NCI-H1092 (cell line): ENCODE results near the gene ELMO1.

Experiments used
- DNase-seq: peaks from one replicate; lab custom pipeline; 2025; lab: John Stamatoyannopoulos, UW

The ELMO1 gene

DNA sequence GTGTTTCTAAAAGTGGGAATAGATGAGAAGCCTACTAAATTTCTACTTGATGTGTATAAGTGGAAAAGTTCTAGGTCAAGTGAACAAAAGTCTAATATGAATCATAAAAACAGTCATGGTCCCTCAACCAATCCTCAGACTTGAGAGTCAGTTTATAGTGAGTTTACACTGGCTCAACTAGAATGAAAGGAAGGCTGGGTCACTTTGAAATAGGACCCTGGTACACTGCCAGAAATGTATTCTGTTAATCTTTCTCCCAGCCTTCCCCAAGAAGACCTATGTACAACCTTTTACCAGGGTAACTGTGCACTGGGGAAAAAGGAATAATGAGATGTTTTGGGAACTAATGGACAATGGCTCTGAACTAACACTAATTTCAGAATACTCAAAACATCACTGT, 17.3 kb downstream of the ELMO1 start:
- DNase-seq: no peak

DNA sequence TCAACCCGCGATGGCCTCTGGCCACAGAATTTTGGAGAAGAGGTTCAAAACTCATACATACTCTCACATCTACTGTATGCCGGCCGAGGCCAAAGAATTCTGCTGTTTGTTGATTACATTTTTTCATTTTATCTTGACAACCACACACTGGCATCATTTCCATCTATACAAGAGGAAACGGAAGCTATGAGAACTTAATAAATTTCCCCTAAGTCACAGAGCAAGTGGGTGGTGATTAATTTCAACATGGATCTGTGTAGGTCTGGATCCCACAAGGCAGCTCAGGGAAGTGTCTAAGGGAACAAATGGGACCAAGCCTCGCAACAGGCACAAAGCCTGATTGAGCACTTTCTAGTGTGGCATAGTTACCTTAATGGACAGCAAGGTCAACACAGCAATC, 18.0 kb downstream of the ELMO1 start:
- DNase-seq: no peak

DNA sequence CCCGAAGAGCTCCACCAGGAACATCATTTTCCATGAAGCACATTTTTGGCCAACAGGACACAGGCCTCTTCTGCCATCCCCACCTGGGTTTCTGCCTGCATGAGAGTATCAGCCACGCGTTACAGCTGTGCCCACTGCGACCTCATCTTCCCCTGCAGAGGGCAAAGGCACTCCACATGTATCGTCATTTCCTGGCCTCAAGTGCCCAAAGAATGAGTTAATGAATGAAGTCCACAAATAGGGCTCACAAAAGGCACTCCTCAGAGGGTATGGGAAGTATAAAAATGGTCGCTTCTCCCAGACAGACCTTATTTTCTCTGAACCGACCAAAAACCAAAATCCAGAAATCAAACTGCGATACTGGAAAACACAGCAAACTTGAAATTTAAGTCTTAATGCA, 18.5 kb downstream of the ELMO1 start:
- DNase-seq: no peak

DNA sequence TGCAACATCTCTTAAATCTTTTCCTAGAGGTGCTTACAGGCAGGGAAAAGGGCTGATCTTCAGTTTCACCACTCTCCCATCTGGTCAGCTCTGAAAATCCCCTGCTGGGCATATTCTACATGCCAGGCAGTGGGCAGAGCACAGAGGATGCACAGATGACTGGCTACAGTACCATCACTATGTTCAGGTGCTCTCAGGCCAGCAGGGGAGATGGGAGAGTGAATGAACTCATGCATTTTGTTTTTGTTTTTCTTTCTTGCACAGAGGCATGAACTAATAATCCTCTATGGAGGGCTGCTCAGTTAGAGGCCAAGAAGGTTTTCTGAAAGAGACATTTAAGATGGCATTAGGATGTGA, 19.3 kb downstream of the ELMO1 start:
- no peak for DNase-seq

DNA sequence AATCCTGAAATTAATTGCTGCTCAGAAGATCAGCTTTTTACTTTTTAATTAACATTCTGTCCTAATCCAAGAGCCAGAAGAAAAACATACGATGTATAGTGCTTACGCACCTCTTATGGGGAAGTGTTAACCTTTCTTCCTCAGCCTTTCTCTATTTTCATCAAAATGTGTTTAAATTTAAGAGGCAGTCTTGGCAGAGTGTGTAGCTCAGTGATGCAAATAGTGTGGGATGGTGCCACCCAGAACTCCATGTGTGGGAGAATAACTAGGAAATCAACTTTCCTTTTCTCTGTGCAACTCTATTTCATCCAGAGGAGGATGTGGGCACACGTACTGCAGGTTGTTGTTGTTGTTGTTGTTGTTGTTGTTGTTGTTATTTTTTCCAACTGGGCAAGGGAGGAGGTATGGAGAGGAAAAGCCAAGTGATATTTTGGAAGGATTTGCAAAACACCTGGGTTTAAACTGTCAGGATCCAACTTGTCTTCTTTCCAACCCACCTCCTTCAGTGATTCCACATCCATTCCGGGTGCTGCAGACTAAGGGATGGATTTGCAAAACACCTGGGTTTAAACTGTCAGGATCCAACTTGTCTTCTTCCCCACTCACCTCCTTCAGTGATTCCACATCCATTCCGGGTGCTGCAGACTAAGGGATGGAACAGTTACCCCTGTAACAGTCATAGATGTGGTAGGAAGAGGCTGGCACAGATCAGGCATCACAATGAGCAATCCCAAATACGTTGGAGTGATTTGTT, 19.8 kb downstream of the ELMO1 start:
- no peak for DNase-seq

DNA sequence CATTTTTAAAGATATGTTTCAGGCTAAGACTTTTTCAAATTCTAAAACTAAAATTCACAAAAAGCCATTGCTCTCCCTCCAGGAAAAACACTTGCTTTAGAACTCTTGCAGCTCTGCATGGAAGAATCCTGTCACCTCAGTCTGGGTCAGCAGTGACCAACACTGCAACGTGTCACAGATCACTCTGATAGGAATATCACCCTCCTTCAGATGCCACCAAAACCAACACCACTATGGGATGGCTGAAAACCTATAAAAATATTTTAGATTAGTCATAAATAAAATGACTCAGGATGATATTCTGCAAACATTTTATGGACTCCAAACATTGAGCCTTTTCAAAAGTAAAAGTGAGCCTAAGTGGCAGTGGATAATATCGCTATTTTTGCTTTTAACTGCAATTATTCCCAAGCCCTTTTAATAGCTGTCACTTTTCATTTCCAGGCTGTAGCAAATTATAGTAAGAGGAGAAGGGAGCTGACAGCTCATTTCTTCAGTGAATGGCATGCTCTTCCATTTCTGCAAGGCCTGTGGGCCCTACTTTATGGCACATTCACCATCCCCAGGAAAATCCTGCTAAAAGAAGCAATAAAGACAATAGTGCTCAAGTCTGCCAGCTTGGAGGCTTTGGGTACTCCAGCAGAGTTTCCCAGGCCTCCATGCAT, 21.3 kb downstream of the ELMO1 start:
- DNase-seq: no peak

DNA sequence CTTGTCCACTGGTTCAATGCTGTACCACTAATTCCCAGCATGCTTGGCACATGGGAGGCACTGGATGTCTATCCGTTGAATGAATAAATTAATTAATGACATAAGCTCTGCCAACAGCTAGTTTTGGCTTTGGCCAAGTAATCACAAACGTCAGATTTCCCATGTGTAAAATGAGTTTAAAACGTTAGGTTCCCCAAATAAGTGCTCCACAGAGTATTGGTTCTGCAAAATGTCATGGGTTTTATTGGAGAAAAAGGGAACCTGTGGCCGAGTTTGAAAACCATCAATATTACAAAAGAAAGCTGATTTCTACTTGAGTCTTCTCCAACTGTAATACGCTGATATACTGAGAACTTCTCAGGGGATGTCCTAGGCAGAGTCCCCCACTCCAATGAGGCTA, 23.2 kb downstream of the ELMO1 start:
- no peak for DNase-seq

DNA sequence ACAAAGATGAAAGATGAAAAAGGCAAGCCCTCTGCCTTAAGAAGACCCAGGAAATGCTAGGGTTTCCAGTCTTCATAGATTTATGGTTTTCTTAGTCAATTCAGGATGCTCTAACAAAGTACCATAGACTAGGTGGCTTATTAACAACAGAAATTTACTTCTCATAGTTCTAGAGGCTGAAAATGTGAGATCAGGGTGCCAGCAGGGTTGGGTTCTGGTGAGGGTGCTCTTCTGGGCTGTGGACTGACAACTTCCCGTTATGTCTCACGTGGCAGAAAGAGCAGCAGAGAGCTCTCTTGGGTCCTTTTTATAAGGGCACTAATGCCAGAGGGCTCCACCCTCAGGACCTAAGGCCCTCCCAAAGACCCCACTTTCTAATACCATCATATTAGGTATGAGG, 23.7 kb downstream of the ELMO1 start:
- DNase-seq: no peak

DNA sequence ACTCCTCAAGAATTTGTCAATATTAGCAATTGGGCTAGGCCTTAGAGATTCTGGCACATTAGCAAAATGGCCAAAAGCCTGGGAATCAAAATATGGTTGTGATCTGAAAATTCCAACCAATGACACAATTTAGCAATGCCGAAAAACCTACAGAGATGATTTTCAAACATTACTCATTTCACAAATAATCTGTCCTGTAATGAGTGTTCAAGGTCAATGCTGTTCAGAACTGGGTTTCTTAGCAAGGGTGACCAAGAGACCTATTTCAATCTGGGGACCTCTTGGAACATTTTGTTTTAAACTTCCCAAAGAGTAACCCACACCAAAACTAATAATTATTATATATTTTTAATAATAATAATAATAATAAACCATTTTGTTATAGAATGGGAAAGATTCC, 24.1 kb downstream of the ELMO1 start:
- DNase-seq: no peak

DNA sequence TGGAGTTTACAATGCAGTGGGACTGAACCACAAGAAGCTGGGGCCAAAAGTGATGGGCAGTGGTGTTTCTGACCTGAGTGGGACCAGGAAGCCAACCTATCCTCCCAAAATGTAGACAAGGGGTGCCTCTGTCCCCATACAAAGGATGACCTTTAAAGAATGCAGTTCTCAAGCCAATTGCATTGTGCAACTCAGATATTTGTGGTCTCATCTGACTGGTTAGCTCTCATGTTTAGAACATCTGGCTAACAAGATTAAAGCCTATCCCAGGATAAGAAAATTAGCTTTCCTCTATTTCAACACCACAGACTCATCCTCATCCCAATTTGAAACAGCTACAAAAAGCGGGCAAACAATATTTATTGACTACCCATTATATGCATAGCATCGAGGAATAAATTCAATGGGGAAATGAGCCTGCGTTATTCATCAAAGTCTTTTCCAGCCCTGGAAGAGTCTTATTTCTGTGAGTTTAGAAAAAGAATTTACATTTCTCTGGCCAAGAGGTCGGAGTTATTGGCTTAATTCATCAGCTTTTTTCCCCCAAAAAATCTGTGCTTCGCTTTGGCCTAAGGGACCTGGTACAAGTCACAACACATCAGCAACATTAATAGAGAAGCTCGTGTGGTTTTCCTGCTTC, 26.7 kb downstream of the ELMO1 start:
- no peak for DNase-seq

DNA sequence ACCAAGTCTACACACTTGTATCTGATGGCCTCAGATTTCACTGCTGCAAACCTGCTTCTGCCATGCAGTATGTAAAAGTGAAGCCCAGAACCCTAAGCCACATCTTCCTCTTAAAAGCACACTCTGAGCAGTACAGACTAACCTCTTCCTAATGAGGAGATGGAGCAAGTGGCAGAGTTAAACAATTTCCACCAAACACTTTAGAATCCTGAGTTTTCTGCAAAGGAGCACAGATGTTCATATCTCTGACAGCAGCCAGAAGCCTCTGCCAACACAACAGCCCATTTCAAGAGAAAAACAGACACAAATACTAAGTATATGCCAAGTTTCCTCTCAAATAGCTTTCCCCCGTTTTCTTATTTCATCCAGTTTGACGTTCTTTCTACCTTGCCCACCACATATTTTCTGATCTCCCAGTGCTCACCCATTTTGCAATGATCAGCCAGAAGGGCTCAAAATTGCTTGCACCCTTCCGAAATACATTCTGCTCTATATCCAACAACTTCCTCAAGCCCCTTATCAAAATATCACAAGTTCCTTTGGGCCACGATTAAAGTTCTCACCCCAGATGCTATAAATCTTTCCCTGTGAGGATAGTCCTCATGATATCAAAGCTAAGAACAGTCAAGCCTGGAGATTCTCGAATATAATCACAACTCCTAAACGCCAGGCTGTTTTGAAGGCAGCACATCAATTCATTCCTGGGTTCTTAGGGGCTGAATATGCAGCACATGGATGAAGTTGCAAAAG, 27.5 kb downstream of the ELMO1 start:
- no peak for DNase-seq

DNA sequence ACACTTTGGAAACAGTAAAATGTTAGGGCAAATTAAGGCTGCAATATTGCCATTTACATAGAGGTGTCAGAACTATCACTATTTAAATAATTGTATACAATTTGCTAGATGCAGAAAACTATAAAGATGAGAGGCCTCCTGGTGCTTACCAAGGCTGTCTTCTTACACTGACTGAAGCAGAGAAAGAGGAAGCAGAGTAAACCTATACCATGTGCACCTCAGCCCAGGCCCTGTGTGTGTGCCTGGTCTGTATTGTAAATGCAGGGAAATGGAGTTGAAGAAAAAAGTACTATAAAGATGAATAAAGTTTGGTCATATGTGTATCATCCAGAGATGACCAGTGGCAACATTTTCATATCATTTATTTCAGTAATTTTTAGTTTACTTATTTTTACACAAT, 29.2 kb downstream of the ELMO1 start:
- DNase-seq: no peak

DNA sequence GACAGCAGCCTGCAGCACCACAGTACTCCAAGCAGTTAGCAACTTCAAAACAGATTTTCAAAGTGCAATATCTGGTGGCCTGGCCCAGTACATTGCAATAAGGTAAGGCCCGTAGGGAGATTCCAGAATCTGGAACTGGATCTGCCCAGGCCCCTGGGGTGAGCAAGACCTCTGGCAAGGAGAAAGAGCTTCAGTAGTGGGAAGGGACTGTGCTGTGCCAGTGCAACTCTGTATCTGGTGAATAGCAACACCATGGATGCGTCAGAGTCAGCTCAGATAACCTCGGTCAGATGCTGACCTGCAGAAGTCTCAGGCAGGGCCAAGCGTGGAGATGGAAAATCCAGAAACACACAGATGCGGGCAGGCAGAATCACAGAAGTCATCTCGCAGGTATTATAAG, 30.3 kb downstream of the ELMO1 start:
- DNase-seq: no peak

DNA sequence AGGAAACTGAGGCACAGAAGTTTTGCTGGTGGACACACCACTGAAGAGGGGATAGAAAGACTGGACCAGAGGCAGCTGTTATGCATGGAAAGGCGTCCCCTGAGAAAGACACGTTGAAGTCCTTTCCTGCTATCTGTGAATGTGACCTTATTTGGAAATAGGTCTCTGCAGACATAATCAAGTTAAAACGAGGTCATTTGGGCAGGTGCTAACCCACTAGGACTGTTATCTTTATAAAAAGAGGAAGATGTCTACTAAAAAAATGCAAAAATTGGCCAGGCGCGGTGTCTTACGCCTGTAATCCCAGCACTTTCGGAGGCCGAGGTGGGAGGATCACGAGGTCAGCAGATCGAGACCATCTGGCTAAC, 31.6 kb downstream of the ELMO1 start:
- DNase-seq: no peak

DNA sequence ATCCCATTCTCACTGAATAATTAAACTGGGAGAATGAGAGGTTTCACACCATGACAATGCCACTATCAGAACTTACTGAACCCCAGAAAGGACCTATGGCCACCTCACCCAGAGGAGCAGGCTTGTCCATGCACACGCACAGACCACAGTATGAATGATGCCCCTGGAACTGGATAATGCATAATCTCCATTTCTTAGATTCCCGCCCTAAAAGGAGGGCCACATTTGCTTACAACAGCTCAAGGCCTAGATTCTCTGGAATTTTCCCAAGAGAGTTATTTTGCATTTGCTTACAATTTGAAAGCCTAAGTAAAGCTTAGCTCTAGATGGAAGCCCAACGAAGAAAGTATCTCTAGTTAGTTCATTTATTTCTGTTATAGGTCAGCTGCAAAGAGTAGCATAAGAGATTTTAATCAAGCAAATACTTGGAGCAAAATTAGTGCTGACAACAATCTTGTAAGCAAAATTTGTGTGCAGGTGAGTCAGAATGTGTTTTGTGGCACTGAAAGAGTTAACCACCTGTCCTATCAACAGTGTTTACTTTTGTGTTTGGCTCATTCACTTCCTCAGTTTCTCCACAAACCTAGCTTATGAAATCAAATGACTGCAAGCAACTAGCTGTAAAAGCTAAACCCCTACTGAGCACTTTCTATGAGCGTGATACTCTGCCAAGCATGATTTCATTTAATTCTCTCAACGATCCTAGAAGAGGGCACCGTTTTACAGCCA, 32.1 kb downstream of the ELMO1 start:
- DNase-seq: no peak

DNA sequence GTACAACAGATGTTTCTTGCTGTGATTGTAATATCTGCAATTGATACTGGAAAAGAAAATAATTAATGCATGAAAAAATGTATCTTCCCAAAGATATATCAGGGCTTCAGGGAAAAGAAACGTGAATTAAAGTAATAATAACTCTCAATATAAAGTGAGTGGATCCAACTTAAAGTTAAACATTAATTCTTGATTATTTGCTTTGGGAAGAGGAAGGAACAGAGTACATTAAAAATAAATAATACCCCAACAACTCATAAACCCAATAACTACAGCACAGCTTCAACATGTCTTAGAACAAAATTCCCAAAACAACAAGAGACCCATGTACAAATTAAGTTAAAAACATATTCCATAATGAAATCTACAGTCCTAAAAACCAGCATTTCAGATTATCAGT, 33.0 kb downstream of the ELMO1 start:
- DNase-seq: no peak

DNA sequence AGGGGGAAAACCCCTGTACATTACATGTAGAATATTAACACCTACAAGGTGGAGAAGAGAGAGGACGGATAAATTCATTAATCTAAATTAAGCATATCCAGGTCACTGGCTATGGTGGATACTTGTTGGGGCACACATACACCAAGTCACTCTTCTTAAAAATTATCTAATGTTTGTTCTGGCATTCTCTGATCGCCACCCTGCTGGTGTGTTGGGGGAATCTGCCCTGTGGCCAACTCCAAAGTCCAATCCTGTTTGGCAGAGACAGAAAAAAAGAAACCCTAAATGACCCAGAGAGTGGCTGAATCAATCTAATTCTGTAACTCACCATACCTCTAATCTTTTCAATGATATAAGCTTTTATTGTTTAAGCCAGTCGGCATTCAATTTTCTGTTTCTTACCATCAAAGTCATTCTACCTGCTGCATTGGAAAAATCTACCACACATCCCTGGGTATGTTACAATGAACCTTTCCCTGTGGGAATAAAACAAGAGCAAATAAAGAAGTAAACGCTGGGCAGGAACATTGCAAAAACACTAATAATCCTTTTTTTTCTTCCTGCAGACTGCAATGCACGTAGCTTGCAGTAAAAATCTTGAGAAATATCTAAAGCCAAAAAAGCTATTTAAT, 34.2 kb downstream of the ELMO1 start:
- no peak for DNase-seq

DNA sequence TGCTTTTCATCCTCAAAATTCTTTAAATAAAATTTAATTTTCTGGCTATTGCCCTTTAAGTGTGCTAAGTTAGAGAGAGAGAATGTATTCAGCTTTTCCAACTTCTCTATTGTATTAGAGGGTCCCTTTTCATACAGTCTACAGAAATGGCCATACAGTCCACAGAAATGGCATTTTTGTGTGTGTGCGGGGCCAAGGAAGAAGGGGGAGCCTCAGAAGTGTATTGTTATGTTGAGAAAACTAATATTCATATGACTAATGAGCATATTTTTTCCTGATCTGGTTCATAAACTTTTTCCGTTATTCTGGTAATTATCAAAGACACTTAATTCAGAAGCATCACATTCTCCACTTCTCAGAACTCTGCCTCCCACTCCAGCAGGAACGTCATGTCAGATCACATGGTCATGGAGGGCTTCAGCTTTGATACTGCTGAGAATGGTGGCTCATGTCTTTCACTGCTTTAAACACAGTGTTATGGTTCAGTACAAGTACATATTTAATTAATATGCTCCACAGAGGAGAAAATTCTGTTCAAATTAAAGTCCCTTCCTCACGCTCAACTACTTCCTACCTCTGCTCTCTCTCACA, 37.1 kb downstream of the ELMO1 start:
- DNase-seq: no peak

DNA sequence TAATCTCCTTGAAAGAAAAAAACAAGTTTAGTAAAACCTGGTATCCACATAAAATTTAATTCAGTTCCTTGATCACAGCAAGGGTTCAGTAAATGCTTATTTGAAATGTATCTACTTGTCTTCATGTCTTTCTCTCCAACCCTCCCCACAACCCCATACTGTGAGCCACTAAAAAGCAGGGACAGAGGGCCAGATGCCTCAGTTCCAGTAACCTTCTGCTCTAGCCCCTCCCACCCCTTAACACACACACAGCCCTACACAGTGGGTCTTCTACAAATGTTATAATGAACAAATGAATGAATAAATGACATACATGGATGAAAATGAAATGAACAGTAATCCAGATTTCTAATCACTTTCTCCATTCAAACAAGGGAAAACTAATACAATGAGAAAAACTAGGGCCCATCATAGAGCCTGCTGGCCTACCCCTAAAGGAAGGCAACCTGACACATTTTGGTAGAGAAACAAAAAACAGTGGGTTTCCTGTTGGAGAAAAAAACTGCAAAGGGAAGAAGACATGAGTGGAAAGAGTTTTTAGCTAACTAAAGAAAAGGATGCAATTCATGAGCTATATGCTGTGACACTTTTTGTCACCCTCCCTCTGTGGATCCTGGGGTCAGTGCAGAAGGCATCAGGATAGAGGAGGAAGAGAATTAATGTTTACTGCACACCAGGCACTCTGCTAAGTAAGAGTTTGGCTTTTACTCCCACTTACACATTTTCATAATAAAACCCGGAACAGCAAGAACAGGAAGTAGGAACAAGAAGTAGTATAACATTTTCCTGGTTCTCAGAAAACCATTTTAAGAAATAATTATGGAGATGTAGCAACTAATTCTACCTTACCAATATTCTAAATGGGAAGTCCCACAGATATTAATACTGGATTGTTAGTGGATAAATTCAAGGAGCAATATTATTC, 38.1 kb downstream of the ELMO1 start:
- DNase-seq: no peak

DNA sequence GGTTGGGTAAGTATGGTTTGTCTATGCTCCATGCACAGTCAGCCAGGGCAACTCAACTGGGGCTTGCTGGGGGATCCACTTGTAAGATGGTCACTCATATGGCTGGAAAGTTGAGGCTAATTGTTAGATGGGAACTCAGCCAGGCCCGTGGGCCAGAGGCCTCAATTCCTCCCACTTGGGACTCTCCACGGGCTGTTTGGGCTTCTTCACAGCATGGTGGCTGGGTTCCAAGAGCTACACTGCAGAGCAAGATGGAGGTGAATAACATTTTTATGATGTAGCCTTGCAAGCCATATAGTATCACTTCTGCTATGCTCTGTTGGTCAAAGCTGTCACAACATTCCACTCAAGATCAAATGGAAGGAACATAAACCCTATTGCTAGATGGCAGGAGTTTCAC, 39.2 kb downstream of the ELMO1 start:
- DNase-seq: no peak
